ENCODE data around the gene CPD.

GRCh38 chr17:30393911-30394867 lies 15.5 kb downstream of the CPD start:
- no peak for TF ChIP-seq NR2C2 (CRISPR knock-in tag; IDR thresholded peaks at IDR 0.05)
- no peak for TF ChIP-seq NR2C2 (tag; IDR thresholded peaks at IDR 0.05)
- no peak for TF ChIP-seq RFX7 (CRISPR knock-in tag; IDR thresholded peaks at IDR 0.05)
- TF ChIP-seq HDAC3 (IDR thresholded peaks at IDR 0.05; ENCODE audit: borderline replicate concordance, partially characterized antibody) = no peak
- TF ChIP-seq CHD2 (IDR thresholded peaks at IDR 0.05; ENCODE audit: low read depth, low read length) = no peak
- TF ChIP-seq JUN (IDR thresholded peaks at IDR 0.05; ENCODE audit: borderline replicate concordance, low read depth, low read length) = no peak
- no peak for TF ChIP-seq JUN (CRISPR knock-in tag; IDR thresholded peaks at IDR 0.05; ENCODE audit: borderline replicate concordance)
- TF ChIP-seq MTA1 (IDR thresholded peaks at IDR 0.05; ENCODE audit: borderline replicate concordance) = no peak
- no peak for TF ChIP-seq FOXA1 (IDR thresholded peaks at IDR 0.05; ENCODE audit: borderline replicate concordance)
- TF ChIP-seq ZNF274 (IDR thresholded peaks at IDR 0.05; ENCODE audit: borderline replicate concordance, low read depth, low read length) = no peak
- TF ChIP-seq CTCF (IDR thresholded peaks at IDR 0.05 in 2 of 3, conservative IDR thresholded peaks at IDR 0.05 in 1 of 3; ENCODE audit: insufficient read depth in 2 of 3, low read depth in 1 of 3, low read length in 3 of 3) = no peak
- TF ChIP-seq, protein P1, sequence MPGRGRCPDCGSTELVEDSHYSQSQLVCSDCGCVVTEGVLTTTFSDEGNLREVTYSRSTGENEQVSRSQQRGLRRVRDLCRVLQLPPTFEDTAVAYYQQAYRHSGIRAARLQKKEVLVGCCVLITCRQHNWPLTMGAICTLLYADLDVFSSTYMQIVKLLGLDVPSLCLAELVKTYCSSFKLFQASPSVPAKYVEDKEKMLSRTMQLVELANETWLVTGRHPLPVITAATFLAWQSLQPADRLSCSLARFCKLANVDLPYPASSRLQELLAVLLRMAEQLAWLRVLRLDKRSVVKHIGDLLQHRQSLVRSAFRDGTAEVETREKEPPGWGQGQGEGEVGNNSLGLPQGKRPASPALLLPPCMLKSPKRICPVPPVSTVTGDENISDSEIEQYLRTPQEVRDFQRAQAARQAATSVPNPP (IDR thresholded peaks at IDR 0.05; ENCODE audit: borderline replicate concordance, insufficient read depth, insufficient read length) = no peak
